GM12865 (cell line): ENCODE measurements around the gene C2CD2.

ENCODE experiments used
- DNase-seq: peaks from one replicate; pipeline ENCODE4 v3.0.0; 2010; ENCODE audit warnings: low read depth
- H3K4me3 ChIP-seq: 2 replicates; pipeline ENCODE4 v1.5.1; 2011; ENCODE audit warnings: mild to moderate bottlenecking, low read depth, low read length, control low read depth
- TF ChIP-seq, protein P1 (sequence below): IDR thresholded peaks from 2 replicates; pipeline ENCODE4 v1.5.1; 2011; ENCODE audit warnings: low read length, control low read depth, low read depth, inconsistent platforms; ENCODE audit not compliant: insufficient read depth; ENCODE audit errors: missing control alignments

Gene C2CD2

DNA sequence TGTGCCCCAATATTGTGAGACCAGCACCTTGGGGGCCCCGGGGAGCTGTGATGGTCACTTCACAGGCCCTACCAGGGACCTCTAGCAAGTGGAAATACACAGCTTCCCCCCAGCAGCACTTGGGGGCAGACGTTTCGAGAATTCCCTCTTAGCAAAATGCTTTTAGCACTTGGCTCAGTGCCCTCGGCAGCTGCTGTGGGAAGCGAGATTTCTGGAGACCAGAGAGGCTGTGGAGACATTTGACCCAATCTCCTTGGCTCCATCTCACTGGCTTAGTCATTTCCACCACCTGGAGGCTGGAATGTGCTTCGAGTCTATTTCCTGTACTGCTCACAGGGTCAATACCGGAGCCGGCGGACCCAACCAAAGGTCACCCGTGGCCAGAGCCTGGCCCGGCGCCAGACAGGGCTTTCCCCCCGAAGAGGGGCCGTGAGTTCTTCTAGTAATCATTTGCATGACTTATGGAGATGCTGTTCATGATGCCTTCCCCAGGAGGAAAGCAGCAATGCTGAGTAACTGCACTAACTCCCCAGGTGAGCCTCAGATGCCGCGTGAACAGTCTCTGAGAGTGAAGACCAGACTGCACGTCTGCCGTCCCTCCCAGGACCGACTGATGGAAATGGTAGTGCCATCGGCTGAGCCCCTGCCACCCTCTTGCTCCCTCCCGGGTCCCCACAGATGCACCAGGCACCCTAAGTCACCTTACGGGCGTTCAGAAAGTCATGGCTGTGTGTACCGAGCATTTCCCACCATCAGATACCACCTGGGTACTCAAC is 4.4 kb upstream of the C2CD2 start:
- DNase-seq = no peak
- H3K4me3 ChIP-seq = no peak overlapping the region
- TF ChIP-seq, protein P1, sequence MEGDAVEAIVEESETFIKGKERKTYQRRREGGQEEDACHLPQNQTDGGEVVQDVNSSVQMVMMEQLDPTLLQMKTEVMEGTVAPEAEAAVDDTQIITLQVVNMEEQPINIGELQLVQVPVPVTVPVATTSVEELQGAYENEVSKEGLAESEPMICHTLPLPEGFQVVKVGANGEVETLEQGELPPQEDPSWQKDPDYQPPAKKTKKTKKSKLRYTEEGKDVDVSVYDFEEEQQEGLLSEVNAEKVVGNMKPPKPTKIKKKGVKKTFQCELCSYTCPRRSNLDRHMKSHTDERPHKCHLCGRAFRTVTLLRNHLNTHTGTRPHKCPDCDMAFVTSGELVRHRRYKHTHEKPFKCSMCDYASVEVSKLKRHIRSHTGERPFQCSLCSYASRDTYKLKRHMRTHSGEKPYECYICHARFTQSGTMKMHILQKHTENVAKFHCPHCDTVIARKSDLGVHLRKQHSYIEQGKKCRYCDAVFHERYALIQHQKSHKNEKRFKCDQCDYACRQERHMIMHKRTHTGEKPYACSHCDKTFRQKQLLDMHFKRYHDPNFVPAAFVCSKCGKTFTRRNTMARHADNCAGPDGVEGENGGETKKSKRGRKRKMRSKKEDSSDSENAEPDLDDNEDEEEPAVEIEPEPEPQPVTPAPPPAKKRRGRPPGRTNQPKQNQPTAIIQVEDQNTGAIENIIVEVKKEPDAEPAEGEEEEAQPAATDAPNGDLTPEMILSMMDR = no peak

DNA sequence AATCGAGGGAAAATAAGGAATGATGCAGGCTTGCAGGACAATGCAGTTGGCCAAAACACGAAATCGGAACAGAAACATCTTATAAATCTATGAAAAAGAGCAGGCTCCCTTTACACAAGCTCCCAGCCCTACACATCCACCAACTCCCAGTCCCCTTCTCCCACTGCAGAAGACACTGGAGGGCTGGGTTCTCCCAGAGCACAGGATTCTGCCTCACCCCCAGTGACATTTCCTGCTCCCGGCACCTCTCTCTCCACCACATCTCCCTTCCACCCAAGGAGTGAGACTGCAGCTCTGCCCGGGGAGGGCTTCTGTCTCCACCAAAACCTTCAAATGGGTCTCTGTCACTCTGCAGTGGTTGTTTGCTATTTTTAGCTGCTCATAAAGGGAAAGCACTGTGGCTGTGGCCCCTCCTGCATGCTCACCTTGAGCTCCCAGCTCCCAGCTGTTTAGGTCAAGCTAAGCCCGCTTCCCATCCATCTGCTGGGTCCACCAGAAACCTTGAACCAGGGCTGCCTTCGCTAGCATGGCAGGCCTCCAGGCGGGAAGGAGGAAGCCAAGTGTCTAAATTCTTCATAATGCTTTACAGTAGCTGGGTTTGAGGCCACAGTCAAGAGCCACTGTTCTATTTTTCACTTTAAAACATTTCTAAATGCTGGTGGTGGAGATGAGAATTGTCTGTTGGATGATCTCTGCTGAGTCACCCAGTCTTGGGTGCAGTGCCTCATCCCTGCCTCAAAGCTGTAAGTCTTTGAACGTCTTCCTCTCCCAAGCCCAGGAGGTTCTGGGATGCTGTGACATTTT is 3.3 kb upstream of the C2CD2 start:
- DNase-seq = no peak
- no peak overlapping the region for H3K4me3 ChIP-seq
- TF ChIP-seq, protein P1 = no peak

DNA sequence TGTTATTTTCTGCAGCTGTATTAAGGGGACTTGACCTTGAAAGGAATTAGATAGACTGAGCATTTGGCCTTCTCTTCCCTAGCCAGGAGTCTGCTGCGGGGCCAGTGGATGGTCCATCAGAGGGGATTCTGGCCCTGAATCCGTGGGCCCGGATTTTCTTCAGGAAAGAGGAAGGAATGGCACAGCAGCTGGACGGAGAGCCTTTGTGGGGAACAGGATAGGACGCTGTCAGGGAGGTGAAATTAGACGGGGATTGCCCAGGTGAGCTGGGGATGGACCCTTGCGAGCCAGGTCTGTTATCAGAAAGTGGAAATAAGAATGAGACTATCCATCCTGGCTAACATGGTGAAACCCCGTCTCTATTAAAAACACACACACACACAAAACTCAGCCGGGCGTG is 1.7 kb upstream of the C2CD2 start:
- TF ChIP-seq, protein P1 = no peak
- H3K4me3 ChIP-seq = peak overlapping the region; percentile 2; the same call in 1 of the 2 replicates
- DNase-seq = peak; percentile 57

DNA sequence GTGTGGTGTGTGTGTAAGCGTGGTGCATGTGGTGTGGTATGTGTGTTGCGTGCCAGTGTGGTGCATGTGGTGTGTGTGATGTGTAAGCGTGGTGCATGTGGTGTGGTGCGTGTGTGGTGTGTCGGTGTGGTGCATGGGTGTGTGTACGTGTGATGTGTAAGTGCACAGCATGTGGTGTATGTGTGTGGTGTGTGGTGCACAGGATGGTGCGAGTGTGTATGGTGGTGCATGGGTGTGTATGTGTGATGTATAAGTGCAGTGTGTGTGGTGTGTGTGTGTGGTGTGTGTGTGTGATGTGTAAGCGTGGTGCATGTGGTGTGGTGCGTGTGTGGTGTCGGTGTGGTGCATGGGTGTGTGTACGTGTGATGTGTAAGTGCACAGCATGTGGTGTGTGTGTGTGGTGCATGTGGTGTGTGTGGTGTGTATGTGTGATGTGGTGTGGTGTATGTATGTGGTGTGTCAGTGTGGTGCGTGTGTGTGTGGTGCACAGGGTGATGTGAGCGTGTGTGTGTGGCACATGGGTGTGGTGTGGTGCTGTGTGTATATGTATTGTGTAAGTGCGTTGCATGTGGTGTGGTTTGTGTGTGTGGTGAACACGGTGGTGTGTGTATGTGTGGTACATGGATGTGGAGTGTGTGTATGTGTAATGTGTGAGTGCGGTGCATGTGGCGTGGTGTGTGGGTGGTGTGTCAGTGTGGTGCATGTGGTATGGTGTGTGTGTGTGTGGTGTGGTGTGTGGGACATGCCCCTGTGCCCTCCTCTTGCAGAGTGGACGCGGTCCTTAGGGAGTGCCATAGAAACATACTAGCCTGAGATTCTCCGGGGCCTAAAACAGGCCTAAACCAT is 1.1 kb upstream of the C2CD2 start:
- TF ChIP-seq, protein P1 = no peak
- DNase-seq = peak; percentile 20
- H3K4me3 ChIP-seq = peak overlapping the region; percentile 67

DNA sequence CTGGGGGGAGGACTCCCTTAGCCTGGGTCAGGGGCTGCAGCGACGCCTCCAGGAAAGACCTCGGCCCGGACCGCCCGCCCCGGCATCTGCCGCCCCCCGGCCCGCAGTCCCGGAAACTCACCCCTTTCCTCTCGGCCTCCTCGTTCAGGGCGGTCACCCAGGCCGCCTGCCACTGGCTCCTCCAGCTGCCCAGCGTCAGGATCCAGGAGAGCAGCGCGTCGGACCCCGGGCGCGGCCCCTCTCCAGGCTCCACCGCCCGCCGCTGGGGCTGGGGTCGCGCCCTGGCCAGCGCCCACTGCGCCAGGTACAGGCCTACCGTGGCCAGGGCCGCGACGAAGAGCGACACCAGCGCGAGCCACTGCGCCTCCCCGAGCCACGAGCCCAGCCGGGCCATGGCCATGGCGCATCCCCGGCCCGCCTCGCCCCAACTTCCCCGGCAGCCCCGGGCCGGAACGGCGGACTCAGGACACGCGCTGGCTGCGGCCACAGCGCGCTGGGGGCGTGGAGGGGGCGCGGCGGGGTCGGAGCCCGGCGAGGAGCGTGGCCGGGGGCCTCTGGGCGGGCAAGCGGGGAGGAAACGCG is 478 bp downstream of the C2CD2 start:
- TF ChIP-seq, protein P1 = no peak
- H3K4me3 ChIP-seq = peak overlapping the region; percentile 72
- no peak for DNase-seq

DNA sequence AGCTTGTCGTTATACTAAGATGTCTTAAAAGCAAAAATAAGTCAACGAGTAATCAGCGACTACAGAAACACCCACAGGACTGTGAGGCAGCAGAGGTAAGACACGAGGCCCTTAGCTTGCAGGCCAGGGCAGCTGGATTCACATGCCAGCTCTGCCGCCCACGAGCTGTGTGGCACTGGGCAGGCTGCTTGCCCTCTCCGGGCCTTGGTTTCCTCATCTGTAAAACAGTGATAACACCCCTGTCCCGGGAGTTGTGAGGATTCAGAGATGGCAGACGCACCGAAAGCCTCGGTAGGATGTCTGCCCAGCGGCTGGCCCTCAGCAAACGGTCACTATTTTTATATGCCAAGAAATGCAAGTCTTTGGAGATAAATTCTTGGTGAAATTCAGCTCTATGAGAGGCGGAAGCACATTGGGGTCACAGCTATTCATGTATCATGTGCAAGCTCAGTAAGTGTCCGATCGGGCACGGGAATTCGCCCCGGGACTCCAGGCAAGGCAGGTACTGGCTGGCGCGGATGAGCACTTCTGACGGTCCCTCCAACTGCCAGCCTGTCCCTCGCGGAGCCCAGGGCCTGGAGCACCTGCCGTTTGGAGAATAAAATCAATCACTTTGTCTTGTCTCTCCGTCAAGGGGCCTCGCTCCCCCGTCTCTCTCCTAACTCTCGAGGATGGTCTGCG is 1.1 kb downstream of the C2CD2 start:
- no peak for DNase-seq
- TF ChIP-seq, protein P1 = no peak
- peak overlapping the region; percentile 72 for H3K4me3 ChIP-seq
